ENCODE results near the gene JAG2. TPM values are rescaled to one million over a fixed set of nuclear protein-coding genes. Genes with fewer than 3 reads are reported as not detected.

JAG2 gene
- total RNA-seq (2022; extraction: Qiagen RNA extraction) = 18.3 to 28.4 TPM (median 26.8 TPM) in 5 replicates

DNA sequence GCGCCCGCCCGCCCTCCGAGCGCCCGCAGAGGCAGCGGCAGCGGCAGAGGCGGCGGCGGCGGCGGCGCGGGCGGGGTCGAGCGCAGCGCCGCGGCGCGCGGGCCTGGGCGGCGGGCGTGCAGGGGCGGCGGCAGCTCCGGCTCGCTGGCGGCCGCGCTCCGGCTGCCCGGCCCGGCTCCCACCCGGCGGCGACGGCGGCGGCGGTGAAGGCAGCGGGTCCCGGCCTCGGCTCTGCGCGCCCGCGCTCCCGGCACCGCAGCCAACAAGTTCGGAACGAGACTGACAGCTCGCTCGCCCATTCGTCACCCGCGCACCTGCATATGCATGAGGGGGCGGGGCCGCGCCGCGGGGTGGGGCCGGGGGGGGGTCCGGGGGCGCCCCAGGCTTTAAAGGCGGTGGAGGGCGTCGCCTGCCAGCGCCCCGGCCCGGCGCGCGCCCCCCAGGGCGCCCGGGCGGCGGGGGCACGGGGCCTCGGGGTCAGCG lies at the start of gene JAG2:
JAG2 (minus strand) TSS at position 281 of the 483 bp plus-strand sequence. CDS start 356 bp downstream, outside the sequence.

DNA sequence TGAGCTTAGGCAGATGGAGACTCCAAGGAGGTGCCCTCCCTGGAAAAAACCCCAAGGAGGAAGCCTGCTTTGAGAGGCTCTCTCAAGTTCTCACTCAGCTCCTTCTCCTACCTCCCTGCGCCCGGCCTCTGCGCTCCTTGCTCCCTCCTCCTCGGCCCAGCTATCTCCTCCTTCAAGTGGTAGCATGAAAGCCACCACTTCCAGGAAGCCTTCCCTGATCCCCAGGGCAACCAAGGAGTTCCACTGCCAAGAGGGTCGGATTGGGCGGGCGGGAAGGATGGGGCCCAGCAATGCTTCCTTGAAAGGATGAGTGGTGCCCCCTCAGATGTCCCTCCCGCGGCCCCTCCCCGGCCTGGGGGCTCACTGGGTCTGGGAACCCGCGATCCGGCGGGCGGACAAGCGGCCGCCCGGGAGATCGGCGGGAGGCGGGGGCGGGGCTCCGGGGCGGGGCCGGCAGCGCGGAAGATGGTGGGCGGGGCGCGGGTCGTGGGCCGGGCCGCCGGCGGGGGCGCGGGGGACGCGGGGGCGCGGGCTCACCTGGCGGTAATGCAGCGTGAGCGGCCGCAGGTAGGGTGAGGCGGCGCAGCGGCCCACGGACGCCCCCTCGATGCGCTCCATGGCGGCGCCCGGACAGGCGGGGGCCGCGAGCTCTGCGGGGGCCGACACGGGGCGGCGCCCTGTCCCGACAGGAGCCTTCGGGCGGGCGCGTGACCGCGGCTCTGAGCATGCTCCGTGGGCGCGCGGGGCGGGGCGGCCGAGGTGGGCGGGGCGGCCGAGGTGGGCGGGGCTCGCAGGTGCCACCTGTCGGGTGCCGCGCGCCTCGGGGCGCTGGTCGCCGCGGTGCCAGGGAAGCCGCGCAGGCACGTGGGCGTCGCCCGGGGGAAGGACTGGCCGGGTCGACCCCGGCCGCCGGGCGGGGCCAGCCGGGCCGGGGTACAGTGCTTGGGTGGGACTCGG lies 12.3 kb upstream of the JAG2 start, which contains the start of gene NUDT14:
NUDT14 (minus strand) TSS at position 721 of the 957 bp plus-strand sequence; CDS start at position 618, 103 bp downstream.

Other genes with a start within 250 kb of the JAG2 start
- gene PLD4, start 243.9 kb downstream of the JAG2 start, total RNA-seq (2022; extraction: Qiagen RNA extraction) = 0.09 to 0.26 TPM in 2 of 5 replicates, not detected in the others
- gene AHNAK2, start 190.4 kb downstream of the JAG2 start, total RNA-seq (2022; extraction: Qiagen RNA extraction) = 204 to 245 TPM (median 216 TPM) in 5 replicates
- gene CLBA1, start 183.0 kb downstream of the JAG2 start, total RNA-seq (2022; extraction: Qiagen RNA extraction) = 13.9 to 17.3 TPM (median 16.7 TPM) in 5 replicates
- 43.4 to 55.1 TPM (median 53.2 TPM) in 5 replicates for gene CDCA4, start 147.7 kb downstream of the JAG2 start, total RNA-seq (2022; extraction: Qiagen RNA extraction)
- gene GPR132, start 103.3 kb downstream of the JAG2 start, total RNA-seq (2022; extraction: Qiagen RNA extraction) = 0.40 to 0.70 TPM (median 0.56 TPM) in 5 replicates
- 23.7 to 50.5 TPM (median 41.5 TPM) in 5 replicates for gene NUDT14, start 12.5 kb upstream of the JAG2 start, total RNA-seq (2022; extraction: Qiagen RNA extraction)
- 29.1 to 47.9 TPM (median 41.7 TPM) in 5 replicates for gene BTBD6, start 79.8 kb upstream of the JAG2 start, total RNA-seq (2022; extraction: Qiagen RNA extraction)
- 23.3 to 30.1 TPM (median 28.2 TPM) in 5 replicates for gene BRF1, start 132.2 kb upstream of the JAG2 start, total RNA-seq (2022; extraction: Qiagen RNA extraction)
- 18.1 to 28.8 TPM (median 27.3 TPM) in 5 replicates for gene PACS2, start 146.0 kb upstream of the JAG2 start, total RNA-seq (2022; extraction: Qiagen RNA extraction)
- gene TEX22, start 229.8 kb upstream of the JAG2 start, total RNA-seq (2022; extraction: Qiagen RNA extraction) = 0.13 to 0.53 TPM (median 0.16 TPM) in 5 replicates

Data from A549 treated with Mapracorat at 1 μM for 4 hours (cell line).